Measurements from ENCODE around the gene SLC25A52.
"Not testable (repeated sequence)": the region's sequence is repeated elsewhere in the genome, so short reads cannot be mapped to it uniquely, and the experiment has no call there.

Gene SLC25A52

GRCh38 chr18:31760695-31761094, at the start of gene SLC25A52:
Gene SLC25A52 (minus strand): TSS chr18:31760880. CDS start chr18:31760661, 219 bp downstream.
- no peak within 1 kb of the TSS for H3K4me3 ChIP-seq (ENCODE audit: low read length)
- DNase-seq (ENCODE audit: low read depth) = no peak
- no peak for TF ChIP-seq CTCF (conservative IDR thresholded peaks at IDR 0.05; ENCODE audit: low read length)

GRCh38 chr18:31809049-31809448, 48.4 kb upstream of the SLC25A52 start:
- H3K4me3 ChIP-seq (ENCODE audit: low read length); DNase-seq (ENCODE audit: low read depth): not testable (repeated sequence)

- no peak for DNase-seq (ENCODE audit: low read depth)
- no peak overlapping the region for H3K4me3 ChIP-seq (ENCODE audit: low read length)
- TF ChIP-seq CTCF (conservative IDR thresholded peaks at IDR 0.05; ENCODE audit: low read length) = no peak
Measured at GRCh38 chr18:31801078-31801477, 40.4 kb upstream of the SLC25A52 start.

GRCh38 chr18:31799257-31799656, 38.6 kb upstream of the SLC25A52 start:
- DNase-seq (ENCODE audit: low read depth); H3K4me3 ChIP-seq (ENCODE audit: low read length): not testable (repeated sequence)

GRCh38 chr18:31798399-31798798, 37.7 kb upstream of the SLC25A52 start:
- no peak for TF ChIP-seq CTCF (conservative IDR thresholded peaks at IDR 0.05; ENCODE audit: low read length)
- no peak for DNase-seq (ENCODE audit: low read depth)
- H3K4me3 ChIP-seq (ENCODE audit: low read length) = no peak overlapping the region

GRCh38 chr18:31795747-31796146, 35.1 kb upstream of the SLC25A52 start:
- H3K4me3 ChIP-seq (ENCODE audit: low read length) = no peak overlapping the region
- TF ChIP-seq CTCF (conservative IDR thresholded peaks at IDR 0.05; ENCODE audit: low read length) = no peak

GRCh38 chr18:31793531-31793930, 32.9 kb upstream of the SLC25A52 start:
- no peak overlapping the region for H3K4me3 ChIP-seq (ENCODE audit: low read length)
- TF ChIP-seq CTCF (conservative IDR thresholded peaks at IDR 0.05; ENCODE audit: low read length) = no peak
- no peak for DNase-seq (ENCODE audit: low read depth)

More at GRCh38 chr18:31795747-31796146, 35.1 kb upstream of the SLC25A52 start:
- DNase-seq (ENCODE audit: low read depth) = no peak

- TF ChIP-seq CTCF (conservative IDR thresholded peaks at IDR 0.05; ENCODE audit: low read length) = no peak
- no peak overlapping the region for H3K4me3 ChIP-seq (ENCODE audit: low read length)
- no peak for DNase-seq (ENCODE audit: low read depth)
Measured at GRCh38 chr18:31792580-31792911, 31.9 kb upstream of the SLC25A52 start.
